H1 (cell line): Measurements from ENCODE around the gene SKP1. TPM values are rescaled to one million over a fixed set of nuclear protein-coding genes. Genes with fewer than 3 reads are reported as not detected.

Experiments used
- CTCF ChIA-PET: fragments of 300-600 bp; sonication (Branson Sonifier 250); formaldehyde crosslinking; loops from one replicate; lab custom pipeline; 2021; ENCODE audit not compliant: partially characterized antibody; lab: Charles Lee
- POLR2A ChIA-PET: fragments of 300-600 bp; sonication (Branson Sonifier 250); formaldehyde crosslinking; loops from one replicate; lab custom pipeline; 2021; ENCODE audit warnings: inconsistent platforms; ENCODE audit not compliant: partially characterized antibody; lab: Charles Lee
- DNase-seq, 2 experiments: peaks; one replicate each; pipeline versions ENCODE4 v3.0.0 to v3.0.0-alpha.2; 2010 to 2022; ENCODE audit warnings: low spot score in 2 of 2, low read depth in 1 of 2, mixed read lengths in 1 of 2
- FAIRE-seq: peaks from 2 replicates; lab custom pipeline; 2011; peaks lifted over from hg19 to GRCh38; lab: Jason Lieb, UNC
- H2AFZ ChIP-seq: 2 replicates; pipeline ENCODE4 v1.8.1; 2012; ENCODE audit warnings: low read length, inconsistent platforms
- H2AK5ac ChIP-seq: 2 replicates; pipeline ENCODE4 v1.6.1; 2013; ENCODE audit warnings: low read depth, low read length
- H2BK120ac ChIP-seq: replicated peaks from 2 replicates; pipeline ENCODE3; 2013; ENCODE audit warnings: low read depth, low read length, inconsistent platforms
- H2BK12ac ChIP-seq: 2 replicates; pipeline ENCODE4 v1.6.1; 2013; ENCODE audit warnings: low read depth, low read length
- H2BK15ac ChIP-seq: 2 replicates; pipeline ENCODE4 v1.6.1; 2013; ENCODE audit warnings: low read length
- H2BK20ac ChIP-seq: 2 replicates; pipeline ENCODE4 v1.6.1; 2013; ENCODE audit warnings: low read length
- H2BK5ac ChIP-seq: 2 replicates; pipeline ENCODE4 v1.6.1; 2013; ENCODE audit warnings: low read depth, low read length
- H3K14ac ChIP-seq: 2 replicates; pipeline ENCODE4 v1.6.1; 2013; ENCODE audit warnings: inconsistent platforms; ENCODE audit not compliant: insufficient read length
- H3K18ac ChIP-seq: 2 replicates; pipeline ENCODE4 v1.6.1; 2013; ENCODE audit warnings: low read length; ENCODE audit errors: extremely low read depth
- H3K23ac ChIP-seq: 2 replicates; pipeline ENCODE4 v1.6.1; 2013; ENCODE audit warnings: inconsistent platforms; ENCODE audit not compliant: insufficient read length
- H3K23me2 ChIP-seq: 2 replicates; pipeline ENCODE4 v1.6.1; 2013; ENCODE audit warnings: low read depth, low read length
- H3K27ac ChIP-seq: 2 replicates; pipeline ENCODE4 v1.6.1; 2011; ENCODE audit warnings: low read depth, low read length, inconsistent platforms
- H3K27me3 ChIP-seq, 4 experiments: replicated peaks in 1 of 4; 1 replicate in 1 of 4; 2 replicates in 3 of 4; pipeline versions ENCODE4 v1.6.1 to v1.8.1; 2011 to 2013; ENCODE audit warnings: low read length in 3 of 4, mild to moderate bottlenecking in 3 of 4, inconsistent platforms in 2 of 4, mixed read lengths in 2 of 4, moderate library complexity in 1 of 4; ENCODE audit not compliant: control insufficient read depth in 3 of 4, insufficient read depth in 3 of 4; ENCODE audit errors: extremely low read depth in 1 of 4
- H3K36me3 ChIP-seq, 4 experiments: 2 replicates each; pipeline versions ENCODE4 v1.6.1 to v1.8.1; 2011 to 2013; ENCODE audit warnings: mild to moderate bottlenecking in 4 of 4, low read length in 3 of 4, moderate library complexity in 2 of 4, control low read depth in 1 of 4, inconsistent platforms in 1 of 4; ENCODE audit not compliant: insufficient read depth in 4 of 4, control insufficient read depth in 2 of 4
- H3K4ac ChIP-seq: replicated peaks from 2 replicates; pipeline ENCODE3; 2013; ENCODE audit warnings: low read length, low read depth, mixed read lengths, inconsistent platforms; ENCODE audit not compliant: insufficient read length
- H3K4me1 ChIP-seq, 4 experiments: replicated peaks in 1 of 4; 1 replicate in 1 of 4; 2 replicates in 3 of 4; pipeline versions ENCODE4 v1.6.1 to v1.8.1; 2011 to 2013; ENCODE audit warnings: low read length in 3 of 4, inconsistent platforms in 2 of 4, mixed read lengths in 1 of 4; ENCODE audit not compliant: insufficient read depth in 4 of 4, control insufficient read depth in 3 of 4
- H3K4me2 ChIP-seq, 2 experiments: 2 replicates each; pipeline versions ENCODE4 v1.6.1 to v1.8.1; 2011 to 2013; ENCODE audit warnings: low read depth in 2 of 2, low read length in 2 of 2, control low read depth in 1 of 2, inconsistent platforms in 1 of 2, mild to moderate bottlenecking in 1 of 2; ENCODE audit not compliant: insufficient read depth in 1 of 2
- H3K4me3 ChIP-seq, 4 experiments: fragments of 200-600, 300-600 bp in 1 of 4; sonication (generic), shearing (Covaris generic), sonication (Bioruptor Twin) in 1 of 4; 2 replicates each; pipeline versions ENCODE4 v1.5.1 to v1.8.1; 2011 to 2016; ENCODE audit warnings: low read length in 4 of 4, low read depth in 3 of 4, control low read depth in 2 of 4, inconsistent platforms in 2 of 4, mild to moderate bottlenecking in 2 of 4, mixed read lengths in 1 of 4, moderate library complexity in 1 of 4; ENCODE audit not compliant: insufficient read depth in 2 of 4; ENCODE audit errors: extremely low read depth in 1 of 4
- H3K56ac ChIP-seq: replicated peaks from 2 replicates; pipeline ENCODE3; 2013; ENCODE audit warnings: low read depth, mild to moderate bottlenecking, mixed read lengths, low read length, inconsistent platforms; ENCODE audit not compliant: insufficient read length
- H3K79me1 ChIP-seq: 2 replicates; pipeline ENCODE4 v1.6.1; 2013; ENCODE audit warnings: low read depth, low read length, control low read depth
- H3K79me2 ChIP-seq, 2 experiments: 2 replicates each; pipeline versions ENCODE4 v1.6.1 to v1.8.1; 2012 to 2013; ENCODE audit warnings: low read length in 2 of 2, mild to moderate bottlenecking in 2 of 2, inconsistent platforms in 1 of 2; ENCODE audit not compliant: insufficient read depth in 2 of 2, control insufficient read depth in 1 of 2
- H3K9ac ChIP-seq, 4 experiments: replicated peaks in 1 of 4; 1 replicate in 1 of 4; 2 replicates in 3 of 4; pipeline versions ENCODE4 v1.6.1 to v1.8.1; 2011 to 2013; ENCODE audit warnings: low read depth in 3 of 4, low read length in 3 of 4, control low read depth in 2 of 4, mild to moderate bottlenecking in 2 of 4, moderate library complexity in 2 of 4, inconsistent platforms in 1 of 4; ENCODE audit errors: extremely low read depth in 1 of 4
- H3K9me3 ChIP-seq, 2 experiments: 2 replicates each; pipeline versions ENCODE4 v1.6.1 to v1.8.1; 2012 to 2013; ENCODE audit warnings: mild to moderate bottlenecking in 2 of 2, moderate library complexity in 2 of 2, control low read depth in 1 of 2, inconsistent platforms in 1 of 2, low read depth in 1 of 2, low read length in 1 of 2, mixed read lengths in 1 of 2; ENCODE audit not compliant: insufficient read depth in 2 of 2
- H4K20me1 ChIP-seq, 2 experiments: replicated peaks in 1 of 2; 2 replicates each; pipeline versions ENCODE3 to v1.8.1; 2011 to 2013; ENCODE audit warnings: inconsistent platforms in 2 of 2, low read length in 2 of 2, mild to moderate bottlenecking in 1 of 2; ENCODE audit not compliant: insufficient read depth in 2 of 2, control insufficient read depth in 1 of 2
- H4K5ac ChIP-seq: 2 replicates; pipeline ENCODE4 v1.6.1; 2013; ENCODE audit warnings: low read length, low read depth, mixed read lengths, inconsistent platforms; ENCODE audit not compliant: insufficient read length
- H4K8ac ChIP-seq: 2 replicates; pipeline ENCODE4 v1.8.0; 2013; ENCODE audit warnings: mild to moderate bottlenecking, moderate library complexity, low read length, inconsistent platforms; ENCODE audit not compliant: insufficient read depth; ENCODE audit errors: extremely low read depth
- H4K91ac ChIP-seq: replicated peaks from 2 replicates; pipeline ENCODE3; 2013; ENCODE audit warnings: low read length, mixed read lengths, inconsistent platforms; ENCODE audit not compliant: insufficient read length
- ASH2L ChIP-seq: fragments of 200-600, 300-600 bp; sonication (generic); IDR thresholded peaks from one replicate; pipeline ENCODE4 v1.7.1; 2017; ENCODE audit warnings: low read length
- HDAC2 ChIP-seq, 2 experiments: fragments of 300-600 bp in 1 of 2; sonication (generic) in 1 of 2; IDR thresholded peaks; 2 replicates each; pipeline ENCODE4 v1.6.1; 2011 to 2012; ENCODE audit warnings: low read depth in 2 of 2, low read length in 2 of 2, mild to moderate bottlenecking in 2 of 2, moderate library complexity in 2 of 2, borderline replicate concordance in 1 of 2, inconsistent platforms in 1 of 2
- KDM4A ChIP-seq: IDR thresholded peaks from one replicate; pipeline ENCODE4 v1.7.1; 2012; ENCODE audit warnings: low read depth, mild to moderate bottlenecking, moderate library complexity, low read length, inconsistent platforms; ENCODE audit not compliant: severe bottlenecking
- RXRA ChIP-seq: IDR thresholded peaks from 2 replicates; pipeline ENCODE4 v1.6.1; 2011; ENCODE audit warnings: low read depth, mild to moderate bottlenecking, low read length, moderate library complexity; ENCODE audit not compliant: insufficient read depth
- TEAD4 ChIP-seq: IDR thresholded peaks from 2 replicates; pipeline ENCODE4 v1.6.1; 2012; ENCODE audit warnings: low read depth, low read length, inconsistent platforms, mixed read lengths
- WGBS, 2 experiments: shearing (Covaris generic) in 1 of 2; methylation state at CpG; one replicate each; pipeline versions ENCODE4 v1.1.6 to v1.1.7; 2013 to 2015; ENCODE audit warnings: low lambda C conversion rate in 2 of 2, mixed read lengths in 2 of 2, inconsistent platforms in 1 of 2, low coverage in 1 of 2, missing lambda C conversion rate in 1 of 2; ENCODE audit not compliant: insufficient replicate concordance in 2 of 2, insufficient coverage in 1 of 2, insufficient read length in 1 of 2; ENCODE audit errors: extremely low coverage in 1 of 2, missing lambda C conversion rate in 1 of 2; 5-methylcytosine and 5-hydroxymethylcytosine counted together
- polyA plus RNA-seq, 7 experiments: library from polyadenylated mRNA; depleted of rRNA in 3 of 7; stranded (reverse) in 5 of 7; unstranded in 2 of 7; fragments of >200 nt in 5 of 7; fragments of 200-250 nt in 2 of 7; gene quantifications; 1 replicate in 5 of 7; 2 replicates in 1 of 7; 4 replicates in 1 of 7; pipeline versions ENCODE4 v1.2.1 to v1.2.3, GENCODE V29; 2011 to 2013; ENCODE audit warnings: missing spikeins in 2 of 7, mixed read lengths in 2 of 7
- total RNA-seq: library from RNA; stranded (reverse); fragmentation: NEBNext Ultra II Directional; extraction: Animal tissue kit (Norgen Biotek cat#: 25700); gene quantifications from 2 replicates; pipeline ENCODE4 v1.2.1, GENCODE V29; 2021
- TF ChIP-seq, protein P1 (sequence below): IDR thresholded peaks from 2 replicates; pipeline ENCODE4 v1.6.1; 2012; ENCODE audit warnings: inconsistent platforms
- TF ChIP-seq, protein P2 (sequence below): IDR thresholded peaks from 2 replicates; pipeline ENCODE4 v1.6.1; 2011; ENCODE audit warnings: low read length, improper control_type of control experiment
- TF ChIP-seq, protein P3 (sequence below): IDR thresholded peaks from 2 replicates; pipeline ENCODE4 v1.6.1; 2012; ENCODE audit warnings: low read length, inconsistent platforms

SKP1 gene
- total and polyA plus RNA-seq, 2 of the 8 experiments (the other 6 are each of a cell fraction or from before 2014, with no cell fraction given): 163 to 332 TPM

GRCh38 chr5:134209477-134210245 is 32.9 kb upstream of the SKP1 start:
- ChIA-PET CTCF (interaction anchor here (0.6 to 1.8 kb wide), 6 partner anchors 79 to 378 kb away, joined by 3 to 8 read pairs (median 4); no protein-coding TSS in a partner anchor), POLR2A (interaction anchor here (0.7 to 14.9 kb wide), 7 partner anchors 13 to 39 kb away, joined by 3 to 166 read pairs (median 8); partner anchors contain the start of genes PPP2CA and SKP1)
- peaks cover 62 to 99% of the 10 kb centered on the region in 2 experiments for H3K79me2 ChIP-seq
- no peak overlapping the region for H3K4me3 ChIP-seq
- H3K4me1 ChIP-seq: no peaks in the 10 kb centered on the region
- no peak overlapping the region for H3K4me2 ChIP-seq
- H3K23me2 ChIP-seq: no peaks in the 10 kb centered on the region
- H3K9ac ChIP-seq: no peak overlapping the region
- peaks cover 3% of the 10 kb centered on the region for H3K79me1 ChIP-seq
- H3K27me3 ChIP-seq: no peaks in the 10 kb centered on the region
- no peak overlapping the region for H2AK5ac ChIP-seq
- peaks cover 0 to 13% (median 2%) of the 10 kb centered on the region in 4 experiments; a peak in 5 of 8 replicates for H3K36me3 ChIP-seq
- H3K18ac ChIP-seq: no peak overlapping the region
- H3K23ac ChIP-seq: no peak overlapping the region
- no peak overlapping the region for H2BK5ac ChIP-seq
- no peak overlapping the region for H4K91ac ChIP-seq
- H4K5ac ChIP-seq: no peak overlapping the region
- H3K9me3 ChIP-seq: no peaks in the 10 kb centered on the region
- no peak overlapping the region for H2BK120ac ChIP-seq
- no peak overlapping the region for H3K27ac ChIP-seq
- H2BK15ac ChIP-seq: no peak overlapping the region
- FAIRE-seq: no peak
- H4K8ac ChIP-seq: no peak overlapping the region
- 86% methylated on average over 14 of the region's 14 CpGs; no CpG with 5 or more reads in 1 of the 2 experiments for WGBS, 2 experiments
- H4K20me1 ChIP-seq: peaks cover 21 to 30% of the 10 kb centered on the region in 2 experiments
- DNase-seq: no peak
- H2BK12ac ChIP-seq: no peak overlapping the region
- H3K56ac ChIP-seq: no peak overlapping the region
- H2BK20ac ChIP-seq: no peak overlapping the region
- H3K14ac ChIP-seq: no peak overlapping the region
- no peak overlapping the region for H3K4ac ChIP-seq
- H2AFZ ChIP-seq: no peak overlapping the region
- no peak for TF ChIP-seq RXRA
- no peak for TF ChIP-seq ASH2L
- TF ChIP-seq, protein P1, sequence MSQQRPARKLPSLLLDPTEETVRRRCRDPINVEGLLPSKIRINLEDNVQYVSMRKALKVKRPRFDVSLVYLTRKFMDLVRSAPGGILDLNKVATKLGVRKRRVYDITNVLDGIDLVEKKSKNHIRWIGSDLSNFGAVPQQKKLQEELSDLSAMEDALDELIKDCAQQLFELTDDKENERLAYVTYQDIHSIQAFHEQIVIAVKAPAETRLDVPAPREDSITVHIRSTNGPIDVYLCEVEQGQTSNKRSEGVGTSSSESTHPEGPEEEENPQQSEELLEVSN: no peak
- no peak for TF ChIP-seq KDM4A
- TF ChIP-seq, protein P2, sequence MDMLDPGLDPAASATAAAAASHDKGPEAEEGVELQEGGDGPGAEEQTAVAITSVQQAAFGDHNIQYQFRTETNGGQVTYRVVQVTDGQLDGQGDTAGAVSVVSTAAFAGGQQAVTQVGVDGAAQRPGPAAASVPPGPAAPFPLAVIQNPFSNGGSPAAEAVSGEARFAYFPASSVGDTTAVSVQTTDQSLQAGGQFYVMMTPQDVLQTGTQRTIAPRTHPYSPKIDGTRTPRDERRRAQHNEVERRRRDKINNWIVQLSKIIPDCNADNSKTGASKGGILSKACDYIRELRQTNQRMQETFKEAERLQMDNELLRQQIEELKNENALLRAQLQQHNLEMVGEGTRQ: no peak
- no peak for TF ChIP-seq TEAD4
- TF ChIP-seq, protein P3, sequence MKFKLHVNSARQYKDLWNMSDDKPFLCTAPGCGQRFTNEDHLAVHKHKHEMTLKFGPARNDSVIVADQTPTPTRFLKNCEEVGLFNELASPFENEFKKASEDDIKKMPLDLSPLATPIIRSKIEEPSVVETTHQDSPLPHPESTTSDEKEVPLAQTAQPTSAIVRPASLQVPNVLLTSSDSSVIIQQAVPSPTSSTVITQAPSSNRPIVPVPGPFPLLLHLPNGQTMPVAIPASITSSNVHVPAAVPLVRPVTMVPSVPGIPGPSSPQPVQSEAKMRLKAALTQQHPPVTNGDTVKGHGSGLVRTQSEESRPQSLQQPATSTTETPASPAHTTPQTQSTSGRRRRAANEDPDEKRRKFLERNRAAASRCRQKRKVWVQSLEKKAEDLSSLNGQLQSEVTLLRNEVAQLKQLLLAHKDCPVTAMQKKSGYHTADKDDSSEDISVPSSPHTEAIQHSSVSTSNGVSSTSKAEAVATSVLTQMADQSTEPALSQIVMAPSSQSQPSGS: no peak
- no peak for TF ChIP-seq HDAC2 (IDR thresholded peaks at IDR 0.05; ENCODE audit: borderline replicate concordance in 1 of 2, low read depth in 2 of 2, low read length in 2 of 2)
